A549 (cell line): Measurements from ENCODE around the gene PPP6C. TPM values are rescaled to one million over a fixed set of nuclear protein-coding genes. Genes with fewer than 3 reads are reported as not detected.

Source experiments
- ATAC-seq, 2 experiments: fragments of 200-7000 bp in 1 of 2; fragments of >200 bp in 1 of 2; cut with Nextera tagmentation in 1 of 2; cut with Tn5 transposase in 1 of 2; 3 replicates each; pipeline versions ENCODE4 v1.8.0 to v1.9.1; 2018 to 2020; ENCODE audit warnings: mild to moderate bottlenecking in 1 of 2, moderate library complexity in 1 of 2
- CTCF ChIA-PET: fragments of 300-600 bp; sonication (Branson Sonifier 250); formaldehyde crosslinking; extraction: SDS; loops from one replicate; lab custom pipeline; 2021; ENCODE audit warnings: antibody characterized with exemption, inconsistent platforms; lab: Yijun Ruan, JAX
- POLR2A ChIA-PET: fragments of 350-600 bp; formaldehyde crosslinking; extraction: SDS; loops from one replicate; lab custom pipeline; 2021; ENCODE audit warnings: antibody characterized with exemption, inconsistent platforms; lab: Yijun Ruan, JAX
- DNase-seq, 2 experiments: peaks; one replicate each; pipeline versions ENCODE4 v3.0.0 to v3.0.0-alpha.2; 2011 to 2016; ENCODE audit warnings: low read depth in 1 of 2, low spot score in 1 of 2
- FAIRE-seq: peaks from 2 replicates; lab custom pipeline; 2011; peaks lifted over from hg19 to GRCh38; lab: Jason Lieb, UNC
- H3K27ac ChIP-seq, 2 experiments: fragments of >200 bp; sonication (Bioruptor Twin); formaldehyde crosslinking; 3 replicates each; pipeline ENCODE4 v1.5.1; 2016 to 2017
- H3K4me1 ChIP-seq: fragments of >200 bp; sonication (Bioruptor Twin); formaldehyde crosslinking; 3 replicates; pipeline ENCODE4 v1.6.1; 2016
- H3K4me2 ChIP-seq: fragments of >200 bp; sonication (Bioruptor Twin); formaldehyde crosslinking; 3 replicates; pipeline ENCODE4 v1.6.1; 2016
- H3K4me3 ChIP-seq: fragments of >200 bp; sonication (Bioruptor Twin); formaldehyde crosslinking; 3 replicates; pipeline ENCODE4 v1.5.1; 2016
- H3K9me3 ChIP-seq: fragments of >200 bp; sonication (Bioruptor Twin); formaldehyde crosslinking; 3 replicates; pipeline ENCODE4 v1.6.1; 2016
- CHD2 ChIP-seq: fragments of 150-350 bp; IDR thresholded peaks from 2 replicates; pipeline ENCODE4 v1.6.1; 2014; ENCODE audit warnings: low read length; ENCODE audit not compliant: partially characterized antibody
- EHF ChIP-seq: fragments of 250-450 bp; sonication (Bioruptor Pico); IDR thresholded peaks from 2 replicates; pipeline ENCODE4 v1.5.0; 2020; ENCODE audit warnings: mild to moderate bottlenecking
- FOSB ChIP-seq: fragments of 250-450 bp; sonication (Bioruptor Pico); IDR thresholded peaks from 2 replicates; pipeline ENCODE4 v1.5.0; 2020; ENCODE audit warnings: mild to moderate bottlenecking, moderate library complexity
- FOSL2 ChIP-seq, 2 experiments: fragments of 450-650 bp in 1 of 2; fragments of >200 bp in 1 of 2; sonication (Bioruptor Twin) in 1 of 2; formaldehyde crosslinking; IDR thresholded peaks; 2 replicates each; pipeline versions ENCODE4 v1.5.0 to v1.6.1; 2016 to 2020; ENCODE audit warnings: mild to moderate bottlenecking in 1 of 2, moderate library complexity in 1 of 2
- HDAC2 ChIP-seq: fragments of 200-600 bp; sonication (generic); IDR thresholded peaks from 2 replicates; pipeline ENCODE4 v1.6.1; 2016
- HOXB13 ChIP-seq: fragments of 250-450 bp; sonication (Bioruptor Pico); IDR thresholded peaks from 2 replicates; pipeline ENCODE4 v1.5.0; 2020; ENCODE audit warnings: low read depth, mild to moderate bottlenecking, moderate library complexity
- HOXB5 ChIP-seq: fragments of 250-450 bp; sonication (Bioruptor Pico); IDR thresholded peaks from 2 replicates; pipeline ENCODE4 v1.5.0; 2020; ENCODE audit warnings: mild to moderate bottlenecking, moderate library complexity
- JUNB ChIP-seq: fragments of >200 bp; sonication (Bioruptor Twin); formaldehyde crosslinking; IDR thresholded peaks from 2 replicates; pipeline ENCODE4 v1.6.1; 2016
- KDM1A ChIP-seq: fragments of 200-600 bp; sonication (generic); IDR thresholded peaks from 2 replicates; pipeline ENCODE4 v1.6.1; 2016; ENCODE audit warnings: low read depth, mild to moderate bottlenecking
- MAFK ChIP-seq: fragments of 450-650 bp; IDR thresholded peaks from 2 replicates; pipeline ENCODE4 v1.6.1; 2014; ENCODE audit not compliant: partially characterized antibody
- MYC ChIP-seq: IDR thresholded peaks from 2 replicates; pipeline ENCODE4 v1.6.1; 2012; ENCODE audit warnings: mild to moderate bottlenecking, inconsistent platforms, low read length, improper control_type of control experiment, borderline replicate concordance
- NPAS2 ChIP-seq: fragments of 250-450 bp; sonication (Bioruptor Pico); IDR thresholded peaks from 2 replicates; pipeline ENCODE4 v1.8.0; 2022; ENCODE audit warnings: mild to moderate bottlenecking, moderate library complexity, borderline replicate concordance
- POLR2A ChIP-seq: IDR thresholded peaks from 2 replicates; pipeline ENCODE4 v1.6.1; 2012; ENCODE audit warnings: mild to moderate bottlenecking, low read length
- ZFP36 ChIP-seq: fragments of 450-650 bp; IDR thresholded peaks from 2 replicates; pipeline ENCODE4 v1.6.1; 2014; ENCODE audit warnings: borderline replicate concordance; ENCODE audit not compliant: partially characterized antibody
- WGBS: methylation state at CpG from one replicate; pipeline ENCODE4 v1.1.6; 2017; ENCODE audit errors: missing lambda C conversion rate; 5-methylcytosine and 5-hydroxymethylcytosine counted together
- polyA plus RNA-seq, 4 experiments: library from polyadenylated mRNA; depleted of rRNA in 3 of 4; stranded (reverse); fragments of >200 nt; fragmentation: RNase III in 1 of 4; extraction: RNeasy Plus Mini Kit Qiagen cat#74134 plus additional on column Dnase treatment in 1 of 4; gene quantifications; 2 replicates in 3 of 4; 3 replicates in 1 of 4; pipeline ENCODE4 v1.2.3, GENCODE V29; 2011 to 2017
- TF ChIP-seq, protein P1 (sequence below): IDR thresholded peaks from 2 replicates; pipeline ENCODE4 v1.6.1; 2012
- TF ChIP-seq, protein P2 (sequence below): fragments of 250-450 bp; sonication (Bioruptor Pico); IDR thresholded peaks from 2 replicates; pipeline ENCODE4 v1.5.0; 2020; ENCODE audit warnings: low read depth, mild to moderate bottlenecking, moderate library complexity
- TF ChIP-seq, protein P3 (sequence below): fragments of 250-450 bp; sonication (Bioruptor Pico); IDR thresholded peaks from 2 replicates; pipeline ENCODE4 v1.5.0; 2021; ENCODE audit warnings: mild to moderate bottlenecking, moderate library complexity, borderline replicate concordance
- TF ChIP-seq, protein P4 (sequence below): IDR thresholded peaks from 2 replicates; pipeline ENCODE4 v1.6.1; 2012; ENCODE audit warnings: low read depth, borderline replicate concordance
- TF ChIP-seq, protein P5 (sequence below): fragments of 200-600 bp; sonication (generic); IDR thresholded peaks from 2 replicates; pipeline ENCODE4 v1.6.1; 2016; ENCODE audit warnings: antibody characterized with exemption, mild to moderate bottlenecking, moderate library complexity

Gene PPP6C
- polyA plus RNA-seq, 2 of the 4 experiments (the other 2 are of a cell fraction), result 25.3 to 36.2 TPM

DNA sequence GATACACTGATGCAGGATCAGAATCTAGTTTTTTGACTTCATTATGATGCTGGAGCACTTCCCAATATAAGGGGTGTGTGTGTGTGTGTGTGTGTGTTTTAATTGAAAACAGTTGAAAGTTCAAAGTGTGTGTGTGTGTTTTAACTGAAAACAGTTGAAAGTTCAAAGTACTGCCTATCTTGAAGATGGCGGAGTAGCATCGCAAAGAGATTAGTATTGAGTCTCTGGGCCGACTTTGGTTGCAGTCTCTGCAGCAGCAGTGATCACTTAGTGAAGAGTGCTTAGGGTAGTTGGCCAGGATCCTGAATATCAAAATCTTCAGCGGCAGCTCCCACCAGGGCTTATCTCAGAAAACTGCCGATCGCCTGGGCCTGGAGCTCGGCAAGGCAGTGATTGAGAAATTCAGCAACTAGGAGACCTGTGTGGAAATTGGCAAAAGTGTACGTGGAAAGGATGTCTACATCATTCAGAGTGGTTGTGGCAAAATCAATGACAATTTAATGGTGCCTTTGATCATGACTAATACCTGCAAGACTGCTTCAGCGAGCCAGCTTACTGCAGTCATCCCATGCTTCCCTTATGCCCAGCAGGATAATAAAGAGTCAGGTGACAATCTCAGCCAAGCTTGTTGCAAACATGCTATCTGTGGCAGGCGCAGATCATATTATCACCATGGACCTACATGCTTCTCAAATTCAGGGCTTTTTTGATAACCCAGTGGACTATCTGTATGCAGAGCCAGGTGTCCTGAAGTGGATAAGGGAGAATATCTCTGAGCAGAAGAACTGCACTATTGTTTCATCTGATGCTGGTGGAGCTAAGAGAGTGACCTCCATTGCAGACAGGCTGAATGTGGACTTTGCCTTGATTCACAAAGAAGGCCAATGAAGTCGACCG is 39.0 kb downstream of the PPP6C start:
- ChIA-PET CTCF (interaction anchor here (0.7 to 1.7 kb wide), 3 partner anchors 8 to 375 kb away, joined by 3 to 5 read pairs (median 4); partner anchors contain the start of gene SCAI), POLR2A (interaction anchor here (1.2 kb wide), 1 partner anchor 91 kb away, joined by 3 read pairs; the partner anchor contains the start of gene HSPA5)
- DNase-seq (no peak), ATAC-seq (no peak; a peak in 1 of 6 replicates), FAIRE-seq (no peak)
- Histone ChIP-seq H3K4me3 (no peak overlapping the region), H3K4me1 (peaks cover 5% of the 10 kb centered on the region; the same call in 1 of the 3 replicates), H3K9me3 (no peaks in the 10 kb centered on the region), H3K4me2 (no peak overlapping the region), H3K27ac (no peak overlapping the region)
- TF ChIP-seq FOSB (no peak), FOSL2 (IDR thresholded peaks at IDR 0.05) (no peak), FOSL2 (CRISPR knock-in tag; IDR thresholded peaks at IDR 0.05) (no peak), JUNB (no peak), HDAC2 (no peak), ZFP36 (no peak)
- TF ChIP-seq, protein P1, sequence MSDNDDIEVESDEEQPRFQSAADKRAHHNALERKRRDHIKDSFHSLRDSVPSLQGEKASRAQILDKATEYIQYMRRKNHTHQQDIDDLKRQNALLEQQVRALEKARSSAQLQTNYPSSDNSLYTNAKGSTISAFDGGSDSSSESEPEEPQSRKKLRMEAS, result no peak
- TF ChIP-seq, protein P2, sequence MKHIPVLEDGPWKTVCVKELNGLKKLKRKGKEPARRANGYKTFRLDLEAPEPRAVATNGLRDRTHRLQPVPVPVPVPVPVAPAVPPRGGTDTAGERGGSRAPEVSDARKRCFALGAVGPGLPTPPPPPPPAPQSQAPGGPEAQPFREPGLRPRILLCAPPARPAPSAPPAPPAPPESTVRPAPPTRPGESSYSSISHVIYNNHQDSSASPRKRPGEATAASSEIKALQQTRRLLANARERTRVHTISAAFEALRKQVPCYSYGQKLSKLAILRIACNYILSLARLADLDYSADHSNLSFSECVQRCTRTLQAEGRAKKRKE (CRISPR knock-in tag), result no peak
- TF ChIP-seq, protein P3, sequence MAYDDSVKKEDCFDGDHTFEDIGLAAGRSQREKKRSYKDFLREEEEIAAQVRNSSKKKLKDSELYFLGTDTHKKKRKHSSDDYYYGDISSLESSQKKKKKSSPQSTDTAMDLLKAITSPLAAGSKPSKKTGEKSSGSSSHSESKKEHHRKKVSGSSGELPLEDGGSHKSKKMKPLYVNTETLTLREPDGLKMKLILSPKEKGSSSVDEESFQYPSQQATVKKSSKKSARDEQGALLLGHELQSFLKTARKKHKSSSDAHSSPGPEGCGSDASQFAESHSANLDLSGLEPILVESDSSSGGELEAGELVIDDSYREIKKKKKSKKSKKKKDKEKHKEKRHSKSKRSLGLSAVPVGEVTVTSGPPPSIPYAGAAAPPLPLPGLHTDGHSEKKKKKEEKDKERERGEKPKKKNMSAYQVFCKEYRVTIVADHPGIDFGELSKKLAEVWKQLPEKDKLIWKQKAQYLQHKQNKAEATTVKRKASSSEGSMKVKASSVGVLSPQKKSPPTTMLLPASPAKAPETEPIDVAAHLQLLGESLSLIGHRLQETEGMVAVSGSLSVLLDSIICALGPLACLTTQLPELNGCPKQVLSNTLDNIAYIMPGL, result no peak
- TF ChIP-seq, protein P4, sequence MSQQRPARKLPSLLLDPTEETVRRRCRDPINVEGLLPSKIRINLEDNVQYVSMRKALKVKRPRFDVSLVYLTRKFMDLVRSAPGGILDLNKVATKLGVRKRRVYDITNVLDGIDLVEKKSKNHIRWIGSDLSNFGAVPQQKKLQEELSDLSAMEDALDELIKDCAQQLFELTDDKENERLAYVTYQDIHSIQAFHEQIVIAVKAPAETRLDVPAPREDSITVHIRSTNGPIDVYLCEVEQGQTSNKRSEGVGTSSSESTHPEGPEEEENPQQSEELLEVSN, result no peak
- WGBS, result 94% methylated on average over 12 of the region's 12 CpGs

DNA sequence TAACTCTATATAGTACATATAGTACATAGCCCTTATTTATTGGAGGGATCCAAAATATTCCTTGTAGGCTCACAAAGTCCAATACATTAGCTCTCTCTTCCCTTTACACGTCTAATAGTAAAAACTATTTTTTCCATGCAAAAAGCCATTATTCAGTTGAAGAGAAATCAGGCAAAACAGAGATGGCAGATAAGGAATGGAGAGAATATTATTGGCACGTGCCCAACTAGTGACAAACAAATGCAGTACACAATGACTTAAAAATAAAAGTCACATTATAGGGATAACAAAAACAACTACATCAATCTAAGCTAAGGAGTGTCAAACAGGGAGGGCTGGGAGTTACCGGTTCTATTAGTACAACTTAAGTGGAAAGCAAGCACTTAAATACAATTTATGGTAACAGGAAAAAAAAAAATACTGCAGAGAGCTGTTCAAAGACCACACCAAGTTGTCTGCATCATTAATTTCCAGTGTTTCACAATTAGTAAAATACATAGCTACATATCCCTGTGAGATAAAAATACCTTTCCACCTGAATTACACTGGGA is 42.1 kb downstream of the PPP6C start:
- Histone ChIP-seq H3K4me3 (no peak overlapping the region), H3K4me2 (no peak overlapping the region), H3K9me3 (no peaks in the 10 kb centered on the region), H3K27ac (no peak overlapping the region), H3K4me1 (peaks cover 9% of the 10 kb centered on the region; the same call in 2 of the 3 replicates)
- no peak for DNase-seq
- ATAC-seq, result no peak
- TF ChIP-seq KDM1A (no peak), HOXB13 (CRISPR knock-in tag) (no peak), HOXB5 (CRISPR knock-in tag) (no peak), MYC (no peak), EHF (CRISPR knock-in tag) (no peak), CHD2 (no peak), MAFK (no peak), JUNB (no peak), NPAS2 (no peak), POLR2A (no peak), ZFP36 (no peak)
- TF ChIP-seq, protein P5, sequence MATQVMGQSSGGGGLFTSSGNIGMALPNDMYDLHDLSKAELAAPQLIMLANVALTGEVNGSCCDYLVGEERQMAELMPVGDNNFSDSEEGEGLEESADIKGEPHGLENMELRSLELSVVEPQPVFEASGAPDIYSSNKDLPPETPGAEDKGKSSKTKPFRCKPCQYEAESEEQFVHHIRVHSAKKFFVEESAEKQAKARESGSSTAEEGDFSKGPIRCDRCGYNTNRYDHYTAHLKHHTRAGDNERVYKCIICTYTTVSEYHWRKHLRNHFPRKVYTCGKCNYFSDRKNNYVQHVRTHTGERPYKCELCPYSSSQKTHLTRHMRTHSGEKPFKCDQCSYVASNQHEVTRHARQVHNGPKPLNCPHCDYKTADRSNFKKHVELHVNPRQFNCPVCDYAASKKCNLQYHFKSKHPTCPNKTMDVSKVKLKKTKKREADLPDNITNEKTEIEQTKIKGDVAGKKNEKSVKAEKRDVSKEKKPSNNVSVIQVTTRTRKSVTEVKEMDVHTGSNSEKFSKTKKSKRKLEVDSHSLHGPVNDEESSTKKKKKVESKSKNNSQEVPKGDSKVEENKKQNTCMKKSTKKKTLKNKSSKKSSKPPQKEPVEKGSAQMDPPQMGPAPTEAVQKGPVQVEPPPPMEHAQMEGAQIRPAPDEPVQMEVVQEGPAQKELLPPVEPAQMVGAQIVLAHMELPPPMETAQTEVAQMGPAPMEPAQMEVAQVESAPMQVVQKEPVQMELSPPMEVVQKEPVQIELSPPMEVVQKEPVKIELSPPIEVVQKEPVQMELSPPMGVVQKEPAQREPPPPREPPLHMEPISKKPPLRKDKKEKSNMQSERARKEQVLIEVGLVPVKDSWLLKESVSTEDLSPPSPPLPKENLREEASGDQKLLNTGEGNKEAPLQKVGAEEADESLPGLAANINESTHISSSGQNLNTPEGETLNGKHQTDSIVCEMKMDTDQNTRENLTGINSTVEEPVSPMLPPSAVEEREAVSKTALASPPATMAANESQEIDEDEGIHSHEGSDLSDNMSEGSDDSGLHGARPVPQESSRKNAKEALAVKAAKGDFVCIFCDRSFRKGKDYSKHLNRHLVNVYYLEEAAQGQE, result no peak
- ChIA-PET CTCF (interaction anchor here (0.9 kb wide), 1 partner anchor 16 kb away, joined by 4 read pairs; no protein-coding TSS in a partner anchor), POLR2A (no interaction called here)
- no peak for FAIRE-seq
- 87% methylated on average over 3 of the region's 3 CpGs for WGBS
